Renal cortex interstitium (tissue), 11 donors: ENCODE measurements around the gene NUP153. TPM values are rescaled to one million over a fixed set of nuclear protein-coding genes. Genes with fewer than 3 reads are reported as not detected.
"Not testable (repeated sequence)": the region's sequence is repeated elsewhere in the genome, so short reads cannot be mapped to it uniquely, and the experiment has no call there.

Source experiments
- DNase-seq, 11 donors: peaks; one replicate each; pipeline ENCODE4 v3.0.0-alpha.2; 2013; ENCODE audit warnings: low read depth in 9 of 11, low spot score in 4 of 11; ENCODE audit errors: extremely low read depth in 1 of 11
- polyA plus RNA-seq, 3 donors: library from polyadenylated mRNA; unstranded; fragments of 120-200 nt; gene quantifications; one replicate each; pipeline ENCODE4 v1.2.1, GENCODE V29; 2013; ENCODE audit not compliant: insufficient read length in 3 of 3

NUP153 gene
- polyA plus RNA-seq, 3 donors = 52.5 to 62.1 (median 56.3) TPM

DNA sequence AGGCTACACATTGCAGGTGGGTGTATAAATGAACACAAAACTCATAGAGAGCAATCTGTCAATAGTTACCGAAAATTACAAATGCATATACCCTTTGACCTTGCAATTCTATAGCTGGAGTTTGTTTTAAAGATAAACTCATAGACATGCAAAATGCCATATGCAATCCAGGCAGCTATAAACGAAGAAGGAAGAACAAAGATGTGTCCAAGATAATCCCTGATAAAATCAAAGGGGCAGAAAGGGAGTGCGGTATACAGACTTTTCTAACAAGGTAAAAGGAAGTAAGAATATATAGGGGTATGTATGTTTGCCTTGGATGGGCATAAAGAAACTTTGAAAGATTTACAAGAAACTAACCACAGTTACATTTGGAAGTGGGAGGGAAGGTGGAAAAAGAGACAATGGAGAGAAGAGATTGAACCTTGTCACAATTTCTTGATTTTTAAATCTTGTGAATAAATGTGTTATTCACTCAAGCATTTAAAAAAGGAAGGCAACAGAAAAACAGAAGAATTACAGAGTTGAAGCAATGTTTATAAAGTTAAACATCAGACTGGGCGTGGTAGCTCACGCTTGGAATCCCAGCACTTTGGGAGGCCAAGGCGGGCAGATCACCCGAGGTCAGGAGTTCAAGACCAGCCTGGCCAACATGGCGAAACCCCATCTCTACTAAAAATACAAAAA lies 76.8 kb downstream of the NUP153 start:
- DNase-seq = no peak

DNA sequence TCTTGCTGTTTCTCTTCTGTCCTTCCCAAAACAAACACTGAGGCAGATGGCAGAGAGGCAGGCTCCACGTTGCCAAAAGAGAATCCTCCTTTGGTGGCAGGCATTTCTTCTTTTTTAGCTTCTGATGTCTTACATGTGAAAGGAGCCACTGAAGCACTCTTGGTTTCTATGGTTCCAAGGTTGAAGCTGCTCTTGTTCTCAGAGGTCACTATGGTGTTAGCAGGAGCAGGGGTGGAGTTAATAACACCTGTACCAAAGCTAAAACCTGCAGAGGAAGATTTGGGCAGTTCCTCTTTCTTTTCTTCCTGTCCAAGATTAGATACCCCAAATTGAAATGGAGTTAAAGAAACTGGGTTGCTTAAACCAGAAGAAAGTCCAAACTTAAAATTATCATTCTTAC lies 77.9 kb downstream of the NUP153 start:
- DNase-seq = no peak

GRCh38 chr6:17624396-17624795 lies 82.3 kb downstream of the NUP153 start:
- DNase-seq = no peak

DNA sequence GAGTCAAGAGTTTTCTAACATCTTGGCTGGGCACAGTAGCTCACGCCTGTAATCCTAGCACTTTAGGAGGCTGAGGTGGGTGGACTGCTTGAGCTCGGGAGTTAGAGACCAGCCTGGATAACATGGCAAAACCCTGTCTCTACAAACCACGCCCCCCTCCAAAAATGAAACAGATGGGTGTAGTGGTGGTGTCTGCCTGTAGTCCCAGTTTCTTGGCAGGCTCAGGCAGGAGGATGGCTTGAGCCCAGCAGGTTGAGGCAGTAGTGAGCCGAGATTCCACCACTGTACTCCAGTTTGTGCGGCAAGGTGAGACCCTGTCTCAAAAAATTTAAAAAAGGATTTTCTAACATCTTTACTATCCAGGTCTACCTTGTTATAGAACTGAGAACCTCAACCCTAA lies 84.6 kb downstream of the NUP153 start:
- DNase-seq = no peak

GRCh38 chr6:17621003-17621402 lies 85.7 kb downstream of the NUP153 start:
- no peak for DNase-seq

- no peak for DNase-seq
Observed at GRCh38 chr6:17615794-17616193, 90.9 kb downstream of the NUP153 start.

GRCh38 chr6:17612048-17612447 lies 94.7 kb downstream of the NUP153 start:
- no peak for DNase-seq

DNA sequence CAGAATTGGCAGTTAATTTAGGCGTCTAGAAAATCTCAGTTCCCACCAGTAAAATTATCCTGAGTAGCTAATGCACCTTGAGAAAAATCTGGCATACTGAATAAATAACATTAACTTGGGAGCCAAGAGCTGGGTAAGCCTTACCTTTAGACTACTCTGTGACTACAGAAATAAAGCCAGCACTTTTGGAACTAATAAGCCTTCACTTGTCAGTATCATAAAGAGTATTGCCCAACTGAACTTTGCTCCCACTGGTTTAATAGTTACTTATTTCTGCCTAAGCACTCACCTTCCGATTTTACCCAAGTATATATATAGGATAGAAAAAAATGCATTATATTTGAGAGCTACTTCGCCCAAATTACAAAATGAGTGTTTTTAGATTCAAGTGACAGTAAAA lies 95.9 kb downstream of the NUP153 start:
- peak in 1 of 11 donors; percentile 14 for DNase-seq

DNA sequence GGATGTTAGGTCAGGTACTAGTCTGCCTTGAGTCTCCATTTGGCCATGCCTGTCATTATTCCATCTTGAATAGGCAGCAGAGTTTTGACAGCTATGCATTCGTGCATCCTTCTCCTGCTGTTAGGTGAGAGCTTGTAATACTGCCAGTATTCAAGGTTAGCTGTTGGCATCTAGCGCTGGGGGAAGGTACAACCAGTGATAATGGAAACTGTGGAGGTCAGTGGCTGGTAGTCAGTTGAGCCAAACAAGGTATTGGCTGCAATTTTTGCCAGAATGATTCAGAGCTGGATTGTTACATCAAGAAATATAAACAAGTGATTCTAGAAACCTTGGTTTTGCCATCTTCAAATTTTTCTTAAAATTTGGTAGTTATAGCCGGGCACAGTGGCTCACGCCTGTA lies 100.1 kb downstream of the NUP153 start:
- no peak for DNase-seq

DNA sequence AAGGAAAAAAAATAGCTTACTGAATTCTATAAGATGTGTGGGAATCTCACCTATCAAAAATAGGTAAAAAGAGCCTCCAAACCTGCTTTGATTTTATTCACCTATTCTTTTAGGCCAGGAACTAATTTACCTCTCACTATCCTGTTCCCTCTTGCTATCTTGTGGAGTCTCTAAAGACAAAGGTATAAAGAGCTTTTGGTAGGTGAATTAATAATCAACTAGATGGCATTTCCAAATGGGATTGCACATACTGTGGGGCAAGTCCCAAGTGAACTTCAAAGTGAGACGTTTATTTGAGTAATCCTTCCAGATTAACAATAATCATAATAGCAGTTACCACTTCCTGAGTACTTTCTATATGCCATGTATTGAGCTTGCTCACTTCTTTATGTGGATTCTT lies 103.8 kb downstream of the NUP153 start:
- no peak for DNase-seq

- DNase-seq = no peak
Observed at GRCh38 chr6:17601386-17601703, 105.4 kb downstream of the NUP153 start.

DNA sequence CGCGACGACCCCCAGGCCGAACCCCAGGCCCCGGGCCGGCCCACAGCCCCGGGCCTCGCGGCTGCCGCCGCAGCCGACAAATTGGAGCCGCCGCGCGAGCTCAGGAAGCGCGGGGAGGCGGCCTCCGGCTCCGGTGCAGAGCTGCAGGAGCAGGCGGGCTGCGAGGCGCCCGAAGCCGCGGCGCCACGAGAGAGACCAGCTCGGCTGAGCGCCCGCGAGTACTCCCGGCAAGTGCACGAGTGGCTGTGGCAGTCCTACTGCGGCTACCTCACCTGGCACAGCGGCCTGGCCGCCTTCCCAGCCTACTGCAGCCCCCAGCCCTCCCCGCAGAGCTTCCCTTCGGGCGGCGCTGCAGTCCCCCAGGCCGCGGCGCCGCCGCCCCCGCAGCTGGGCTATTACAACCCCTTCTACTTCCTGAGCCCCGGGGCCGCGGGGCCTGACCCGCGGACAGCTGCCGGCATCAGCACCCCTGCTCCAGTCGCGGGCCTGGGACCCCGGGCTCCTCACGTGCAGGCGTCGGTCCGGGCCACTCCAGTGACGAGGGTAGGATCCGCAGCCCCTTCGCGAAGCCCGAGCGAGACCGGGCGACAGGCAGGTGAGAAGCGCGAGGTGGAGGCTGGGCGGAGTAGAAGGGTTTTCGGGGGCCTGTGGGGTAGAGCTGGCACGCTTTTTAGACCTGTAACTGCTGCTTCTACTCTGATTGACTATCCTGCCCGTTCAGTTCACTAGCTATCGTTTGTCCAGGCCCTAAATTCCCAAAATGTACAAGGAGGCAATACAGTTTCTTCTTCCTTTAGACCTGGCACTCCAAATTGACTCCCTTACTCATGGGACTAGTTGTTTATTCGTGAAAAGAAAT lies 106.0 kb downstream of the NUP153 start:
- peak in 4 of 11 donors; percentile 26 to 38 (median 32) for DNase-seq

GRCh38 chr6:17599877-17600526 lies 106.7 kb downstream of the NUP153 start, which contains the start of gene FAM8A1:
Gene FAM8A1 (plus strand): TSS chr6:17600302. CDS start chr6:17600410, 108 bp downstream.
- peak; percentile 78 to 94 (median 92) for DNase-seq

GRCh38 chr6:17596085-17596484 lies 110.6 kb downstream of the NUP153 start:
- DNase-seq = no peak

DNA sequence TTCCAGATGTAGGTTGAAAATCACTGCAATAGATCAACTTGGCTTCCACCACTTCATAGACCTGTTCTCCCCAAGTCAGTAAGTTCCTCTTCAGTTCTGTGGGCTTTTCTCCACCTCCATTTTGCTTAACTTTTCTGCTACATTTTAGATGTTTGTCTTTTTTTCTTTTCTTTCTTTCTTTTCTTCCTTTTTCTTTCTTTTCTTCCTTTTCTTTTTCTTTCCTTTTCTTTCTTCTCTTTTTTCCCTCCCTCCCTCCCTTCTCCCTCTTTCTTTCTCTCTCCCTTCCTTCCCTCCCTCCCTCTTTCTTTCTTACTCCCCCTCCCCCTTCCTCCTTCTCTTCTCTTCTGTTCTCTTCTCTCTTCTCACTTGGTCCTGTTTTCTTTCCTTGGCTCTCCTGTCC lies 113.5 kb downstream of the NUP153 start:
- DNase-seq = no peak

DNA sequence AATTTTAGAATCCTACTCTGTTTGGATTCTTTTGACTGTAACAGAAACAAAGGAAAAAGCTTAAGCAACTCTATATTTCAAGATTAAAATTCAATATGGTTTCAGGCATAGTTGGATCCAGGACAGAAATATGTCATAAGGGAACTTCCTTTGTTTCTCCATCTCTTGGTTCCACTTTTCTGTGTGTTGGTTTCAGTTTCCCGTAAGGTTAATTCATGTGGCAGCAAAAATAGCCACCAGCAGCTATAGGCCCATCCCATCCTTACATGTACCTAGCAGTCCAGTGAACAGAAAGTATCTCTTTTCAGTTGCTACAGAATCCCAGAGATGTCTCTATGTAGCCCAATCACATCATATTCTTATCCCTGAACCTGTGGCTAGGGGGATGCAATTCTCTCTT lies 115.4 kb downstream of the NUP153 start:
- DNase-seq = no peak

DNA sequence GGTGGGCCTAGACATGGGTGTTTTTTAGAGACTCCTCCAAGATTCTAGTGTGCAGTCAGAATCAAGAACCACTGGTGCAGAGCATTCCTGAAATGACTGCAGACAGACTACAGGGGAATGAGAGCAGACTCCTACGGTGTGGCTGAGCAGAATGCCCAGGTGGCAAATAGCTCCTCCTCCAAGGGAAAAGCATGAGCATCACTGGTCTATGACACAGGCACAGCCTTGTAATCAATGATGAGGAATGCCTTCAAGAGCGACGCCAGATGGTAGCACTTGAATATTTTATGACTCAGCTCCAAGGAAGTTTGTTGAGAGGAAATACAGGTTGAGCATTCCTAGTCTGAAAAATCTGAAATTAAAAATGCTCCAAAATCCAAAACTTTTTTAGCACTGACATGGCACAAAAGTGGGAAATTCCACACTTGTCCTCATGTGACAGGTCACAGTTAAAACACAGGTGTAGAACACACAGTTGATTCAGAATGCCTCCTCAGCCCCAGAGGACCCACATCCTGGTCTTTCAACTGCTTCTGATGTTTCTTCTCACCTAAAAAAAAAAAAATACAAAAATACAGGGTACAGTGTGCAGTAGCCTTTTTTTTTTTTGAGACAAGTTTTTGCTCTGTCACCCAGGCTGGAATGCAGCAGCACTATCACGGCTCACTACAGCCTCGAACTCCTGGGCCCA lies 117.2 kb downstream of the NUP153 start:
- DNase-seq = peak in 2 of 11 donors; percentile 39 to 51

- DNase-seq = no peak
Observed at GRCh38 chr6:17588011-17588410, 118.7 kb downstream of the NUP153 start.

DNA sequence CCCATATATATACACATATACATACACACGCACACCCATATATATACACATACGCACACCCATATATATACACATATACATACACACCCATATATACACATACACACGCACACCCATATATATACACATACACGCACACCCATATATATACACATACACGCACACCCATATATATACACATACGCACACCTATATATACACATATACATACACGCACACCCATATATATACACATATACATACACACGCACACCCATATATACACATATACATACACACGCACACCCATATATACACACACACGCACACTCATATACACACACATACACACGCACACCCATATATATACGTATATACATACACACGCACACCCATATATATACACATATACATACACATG lies 120.1 kb downstream of the NUP153 start:
- not testable (repeated sequence) for DNase-seq
